HG02610 (cell line): ENCODE measurements around the gene TBC1D16.

ENCODE experiments used
- ATAC-seq: cut with Tn5 transposase; IDR thresholded peaks from one replicate; pipeline ENCODE4 v1.9.1; 2021; ENCODE audit warnings: mild to moderate bottlenecking, moderate library complexity; ENCODE audit not compliant: unreplicated experiment

TBC1D16 gene

GRCh38 chr17:79954281-79955166, 81.1 kb downstream of the TBC1D16 start:
- no peak for ATAC-seq

- ATAC-seq, result no peak
Measured at GRCh38 chr17:79953335-79953734, 82.3 kb downstream of the TBC1D16 start.

GRCh38 chr17:79952901-79953300, 82.8 kb downstream of the TBC1D16 start:
- no peak for ATAC-seq

GRCh38 chr17:79952265-79952877, 83.3 kb downstream of the TBC1D16 start:
- ATAC-seq, result no peak

GRCh38 chr17:79951361-79952264, 84.1 kb downstream of the TBC1D16 start:
- ATAC-seq, result no peak

- ATAC-seq, result no peak
Measured at GRCh38 chr17:79950751-79951150, 84.9 kb downstream of the TBC1D16 start.

- no peak for ATAC-seq
Measured at GRCh38 chr17:79950306-79950705, 85.4 kb downstream of the TBC1D16 start.

- ATAC-seq, result no peak
Measured at GRCh38 chr17:79949656-79950209, 85.9 kb downstream of the TBC1D16 start.

GRCh38 chr17:79948945-79949655, 86.6 kb downstream of the TBC1D16 start:
- ATAC-seq, result no peak

GRCh38 chr17:79948406-79948944, 87.2 kb downstream of the TBC1D16 start:
- ATAC-seq, result no peak

GRCh38 chr17:79947351-79948031, 88.2 kb downstream of the TBC1D16 start:
- ATAC-seq, result no peak

- ATAC-seq, result no peak
Measured at GRCh38 chr17:79946352-79947231, 89.1 kb downstream of the TBC1D16 start.

- ATAC-seq, result no peak
Measured at GRCh38 chr17:79945591-79946255, 89.9 kb downstream of the TBC1D16 start.

GRCh38 chr17:79944821-79945391, 90.8 kb downstream of the TBC1D16 start:
- ATAC-seq, result no peak

GRCh38 chr17:79944251-79944812, 91.3 kb downstream of the TBC1D16 start:
- no peak for ATAC-seq

- ATAC-seq, result no peak
Measured at GRCh38 chr17:79943347-79944241, 92.1 kb downstream of the TBC1D16 start.
